ENCODE data around the gene GARNL3. TPM values are rescaled to one million over a fixed set of nuclear protein-coding genes. Genes with fewer than 3 reads are reported as not detected.

The GARNL3 gene
- total RNA-seq, 1 experiment from 2014 or later: 15.5 TPM

GRCh38 chr9:127386981-127387380 is 122.4 kb downstream of the GARNL3 start:
- Histone ChIP-seq H3K9me2 (replicated peaks; ENCODE audit: low read length) (no peaks in the 10 kb centered on the region), H4K20me1 (ENCODE audit: low read length) (no peaks in the 10 kb centered on the region), H3K4me2 (ENCODE audit: low read length) (no peak overlapping the region), H3K4me3 (ENCODE audit: low read length) (no peak overlapping the region), H3F3A (ENCODE audit: low read length, unreplicated experiment) (no peaks in the 10 kb centered on the region), H3K27ac (ENCODE audit: low read length) (no peak overlapping the region), H3K79me2 (ENCODE audit: low read length) (no peaks in the 10 kb centered on the region), H3K9ac (ENCODE audit: low read length) (no peak overlapping the region), H2AFZ (ENCODE audit: low read length) (no peak overlapping the region), H3K9me3 (ENCODE audit: low read length) (no peaks in the 10 kb centered on the region), H3K27me3 (ENCODE audit: low read length) (no peaks in the 10 kb centered on the region), H3K36me3 (ENCODE audit: low read depth, low read length) (no peaks in the 10 kb centered on the region), H3K4me1 (ENCODE audit: insufficient read depth, low read length) (peaks cover 16% of the 10 kb centered on the region)
- ChIA-PET CTCF (no interaction called here), POLR2A (ENCODE audit: unreplicated experiment) (no interaction called here)
- BruUV-seq (replicated peaks): no TSS peak
- DNase-seq: no peak
- intact Hi-C loops (cut with micrococcal nuclease): loop anchor here (10.0 kb wide), 1 partner anchor 52 kb away; no protein-coding TSS in a partner anchor
- TF ChIP-seq EZH2phosphoT487 (IDR thresholded peaks at IDR 0.05; ENCODE audit: borderline replicate concordance, low read length) (no peak), EZH2 (IDR thresholded peaks at IDR 0.05; ENCODE audit: low read length, unreplicated experiment) (no peak), CTCF (conservative IDR thresholded peaks at IDR 0.05; ENCODE audit: low read depth, low read length) (no peak)
- ATAC-seq: no peak

- H3K4me3 ChIP-seq (ENCODE audit: low read length): peak overlapping the region; percentile 26; the same call in 1 of the 2 replicates
- H3K9me3 ChIP-seq (ENCODE audit: low read length): no peaks in the 10 kb centered on the region
- BruUV-seq (replicated peaks): no TSS peak
- DNase-seq (peak; percentile 92), ATAC-seq (peak; percentile 99)
- H3F3A ChIP-seq (ENCODE audit: low read length, unreplicated experiment): no peaks in the 10 kb centered on the region
- CTCF ChIA-PET: interaction anchor here (0.6 to 0.7 kb wide), 2 partner anchors 63 to 992 kb away, joined by 3 to 7 read pairs; partner anchors contain the start of gene LRSAM1
- H3K9me2 ChIP-seq (replicated peaks; ENCODE audit: low read length): no peaks in the 10 kb centered on the region
- H3K27ac ChIP-seq (ENCODE audit: low read length): peak overlapping the region; percentile 19; the same call in 1 of the 2 replicates
- no peaks in the 10 kb centered on the region for H4K20me1 ChIP-seq (ENCODE audit: low read length)
- H3K27me3 ChIP-seq (ENCODE audit: low read length): no peaks in the 10 kb centered on the region
- TF ChIP-seq EZH2phosphoT487 (IDR thresholded peaks at IDR 0.05; ENCODE audit: borderline replicate concordance, low read length): no peak
- no peak for TF ChIP-seq EZH2 (IDR thresholded peaks at IDR 0.05; ENCODE audit: low read length, unreplicated experiment)
- peak overlapping the region; percentile 77 for H3K4me2 ChIP-seq (ENCODE audit: low read length)
- intact Hi-C loops (cut with micrococcal nuclease): loop anchor here (10.0 kb wide), 1 partner anchor 53 kb away; no protein-coding TSS in a partner anchor
- no peaks in the 10 kb centered on the region for H3K36me3 ChIP-seq (ENCODE audit: low read depth, low read length)
- peaks cover 16% of the 10 kb centered on the region for H3K4me1 ChIP-seq (ENCODE audit: insufficient read depth, low read length)
- H3K9ac ChIP-seq (ENCODE audit: low read length): no peak overlapping the region
- no peaks in the 10 kb centered on the region for H3K79me2 ChIP-seq (ENCODE audit: low read length)
- POLR2A ChIA-PET (ENCODE audit: unreplicated experiment): no interaction called here
- no peak overlapping the region for H2AFZ ChIP-seq (ENCODE audit: low read length)
Measured at GRCh38 chr9:127388037-127388855, 123.7 kb downstream of the GARNL3 start.

- TF ChIP-seq EZH2phosphoT487 (IDR thresholded peaks at IDR 0.05; ENCODE audit: borderline replicate concordance, low read length): no peak
- TF ChIP-seq EZH2 (IDR thresholded peaks at IDR 0.05; ENCODE audit: low read length, unreplicated experiment): no peak
- TF ChIP-seq CTCF (conservative IDR thresholded peaks at IDR 0.05; ENCODE audit: low read depth, low read length): no peak
- BruUV-seq (replicated peaks): no TSS peak
Measured at GRCh38 chr9:127388856-127389238, 124.3 kb downstream of the GARNL3 start.

More at GRCh38 chr9:127388856-127389238, 124.3 kb downstream of the GARNL3 start:
- Histone ChIP-seq H3K4me1 (ENCODE audit: insufficient read depth, low read length) (peaks cover 16% of the 10 kb centered on the region), H3K27ac (ENCODE audit: low read length) (peak overlapping the region; percentile 19; the same call in 1 of the 2 replicates), H2AFZ (ENCODE audit: low read length) (no peak overlapping the region), H3K27me3 (ENCODE audit: low read length) (no peaks in the 10 kb centered on the region), H3K9me2 (replicated peaks; ENCODE audit: low read length) (no peaks in the 10 kb centered on the region), H3F3A (ENCODE audit: low read length, unreplicated experiment) (no peaks in the 10 kb centered on the region), H3K79me2 (ENCODE audit: low read length) (no peaks in the 10 kb centered on the region), H3K36me3 (ENCODE audit: low read depth, low read length) (no peaks in the 10 kb centered on the region), H4K20me1 (ENCODE audit: low read length) (no peaks in the 10 kb centered on the region), H3K4me2 (ENCODE audit: low read length) (peak overlapping the region; percentile 77), H3K9ac (ENCODE audit: low read length) (no peak overlapping the region), H3K9me3 (ENCODE audit: low read length) (no peaks in the 10 kb centered on the region), H3K4me3 (ENCODE audit: low read length) (peak overlapping the region; percentile 26; the same call in 1 of the 2 replicates)
- intact Hi-C loops (cut with micrococcal nuclease): loop anchor here (10.0 kb wide), 1 partner anchor 54 kb away; no protein-coding TSS in a partner anchor
- ATAC-seq: no peak
- DNase-seq: no peak
- ChIA-PET CTCF (interaction anchor here (0.7 kb wide), 1 partner anchor 992 kb away, joined by 7 read pairs; no protein-coding TSS in a partner anchor), POLR2A (ENCODE audit: unreplicated experiment) (no interaction called here)

Data from PC-3 (cell line).